GM10847 (cell line): Measurements from ENCODE around the gene PHC2.

Source experiments
- POLR2A ChIP-seq: IDR thresholded peaks from 2 replicates; pipeline ENCODE4 v1.6.1; 2011; ENCODE audit not compliant: insufficient read length; ENCODE audit errors: extremely low read depth

The PHC2 gene

DNA sequence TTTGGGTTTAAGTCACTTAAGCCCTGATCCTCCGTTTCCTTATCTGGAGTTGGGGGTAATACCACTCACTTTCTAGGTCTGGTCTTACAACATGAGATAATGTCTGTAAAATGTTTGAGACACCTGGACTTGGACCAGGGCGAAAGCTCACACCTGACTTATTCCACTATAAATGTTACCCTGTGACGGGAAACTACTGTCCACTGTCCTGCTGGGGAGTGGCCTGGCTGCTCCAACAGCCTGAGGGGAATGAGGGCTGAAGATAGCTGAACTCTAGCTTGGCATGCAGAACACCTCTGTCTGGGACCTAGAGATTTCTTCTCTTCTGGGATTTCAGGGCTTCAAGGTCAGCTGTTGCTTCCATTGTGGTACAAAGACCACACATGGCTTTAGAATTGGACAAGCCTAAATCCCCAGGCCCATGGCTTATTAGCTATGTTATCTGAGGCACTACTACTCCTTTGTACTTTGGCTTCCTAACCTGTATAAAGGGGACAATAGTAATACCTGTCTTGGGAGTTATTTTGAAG, 100.5 kb downstream of the PHC2 start:
- TF ChIP-seq POLR2A: no peak

DNA sequence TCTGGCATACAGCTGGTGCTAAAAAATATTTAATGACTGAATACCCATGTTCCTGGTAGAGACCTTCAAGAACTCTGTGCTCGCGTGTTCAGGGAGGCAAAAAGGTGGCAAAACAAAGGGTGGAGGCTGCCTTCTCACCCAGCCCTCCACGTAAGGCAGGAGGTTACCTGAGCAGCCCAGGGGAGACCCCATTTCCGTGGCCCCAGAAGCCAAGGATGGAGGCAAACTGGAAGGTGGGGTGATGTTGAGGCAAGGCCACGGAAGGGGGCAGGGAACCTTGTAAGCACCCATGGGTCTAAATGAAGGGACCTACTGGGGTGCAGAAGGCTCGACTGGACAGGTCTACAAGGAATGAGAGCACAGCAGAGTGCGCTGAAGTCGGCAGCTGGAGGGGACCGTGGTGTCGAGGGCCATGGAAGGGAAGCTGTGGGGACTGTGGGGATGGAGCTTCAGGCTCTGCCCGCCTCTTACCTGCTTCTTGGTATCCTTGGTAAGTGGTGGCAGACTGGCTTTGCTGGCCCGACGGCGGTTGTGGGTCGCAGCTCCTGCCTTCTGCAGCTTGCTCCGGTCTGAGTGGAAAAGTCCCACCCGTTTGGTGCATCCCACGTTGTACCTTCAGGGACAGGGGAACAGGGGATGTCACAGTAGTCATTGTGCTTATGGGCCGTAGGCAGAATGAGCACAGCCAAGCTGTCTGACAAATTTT, 101.1 kb downstream of the PHC2 start:
- TF ChIP-seq POLR2A: no peak

- no peak for TF ChIP-seq POLR2A
Measured at GRCh38 chr1:33328817-33329216, 102.1 kb downstream of the PHC2 start.

- no peak for TF ChIP-seq POLR2A
Measured at GRCh38 chr1:33327587-33328325, 103.1 kb downstream of the PHC2 start.

DNA sequence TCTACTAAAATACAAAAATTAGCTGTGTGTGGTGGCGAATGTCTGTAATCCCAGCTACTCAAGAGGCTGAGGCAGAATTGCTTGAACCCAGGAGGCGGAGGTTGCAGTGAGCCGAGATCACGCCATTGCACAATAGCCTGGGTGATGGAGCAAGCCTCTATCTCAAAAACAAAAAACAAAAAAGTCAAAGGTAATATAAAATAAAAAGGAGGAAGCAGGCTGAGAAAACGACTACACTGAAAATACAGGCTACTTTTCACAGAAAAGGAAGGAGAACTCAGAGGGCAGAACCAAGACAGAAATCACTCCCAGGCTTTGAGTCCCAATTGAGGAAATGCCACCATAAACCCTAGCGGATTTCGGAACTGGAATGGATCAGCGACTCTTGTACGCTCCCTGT, 104.1 kb downstream of the PHC2 start:
- TF ChIP-seq POLR2A: no peak

DNA sequence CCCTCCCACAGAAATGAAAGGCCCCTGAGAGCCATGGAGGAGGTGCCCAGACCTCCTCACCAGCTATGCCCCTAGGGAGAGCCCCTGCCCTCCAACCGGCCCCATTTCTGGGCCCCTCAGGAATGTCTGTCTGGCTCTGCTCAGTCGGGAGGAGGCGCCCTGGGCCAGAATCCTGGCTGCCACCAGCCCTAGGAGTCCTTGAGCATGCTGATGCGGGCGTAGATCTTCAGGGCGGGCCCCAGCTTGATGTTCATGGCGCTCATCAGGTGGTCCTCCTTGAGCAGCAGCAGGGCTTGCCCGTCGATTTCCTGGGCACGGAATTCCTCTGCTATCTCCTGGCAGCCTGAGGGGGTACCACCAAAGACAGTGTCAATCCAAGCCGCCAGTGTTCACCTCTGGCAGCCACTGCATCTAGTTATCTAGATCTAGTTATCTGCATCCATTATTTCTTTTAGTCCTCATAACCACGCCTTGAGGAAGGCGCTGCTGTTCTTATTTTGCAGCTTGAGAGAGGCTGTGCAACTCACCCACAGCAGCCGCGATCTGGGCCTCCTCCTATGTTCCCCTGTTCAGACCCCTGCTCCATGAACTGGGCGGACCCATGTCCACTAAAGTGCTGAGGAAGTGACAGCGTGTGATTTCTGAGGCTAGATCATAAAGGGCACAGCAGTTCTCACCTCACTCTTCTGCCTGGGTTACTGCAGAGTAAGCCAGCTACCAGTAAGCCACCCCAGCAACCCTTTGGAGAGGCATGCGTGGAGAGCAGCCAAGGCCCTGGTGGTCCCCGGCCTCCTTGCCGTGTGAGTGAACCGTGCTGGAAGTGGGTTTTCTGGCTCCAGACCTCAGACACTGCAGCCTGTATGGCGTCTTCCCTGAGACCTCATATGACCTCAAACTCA, 106.0 kb downstream of the PHC2 start:
- no peak for TF ChIP-seq POLR2A

DNA sequence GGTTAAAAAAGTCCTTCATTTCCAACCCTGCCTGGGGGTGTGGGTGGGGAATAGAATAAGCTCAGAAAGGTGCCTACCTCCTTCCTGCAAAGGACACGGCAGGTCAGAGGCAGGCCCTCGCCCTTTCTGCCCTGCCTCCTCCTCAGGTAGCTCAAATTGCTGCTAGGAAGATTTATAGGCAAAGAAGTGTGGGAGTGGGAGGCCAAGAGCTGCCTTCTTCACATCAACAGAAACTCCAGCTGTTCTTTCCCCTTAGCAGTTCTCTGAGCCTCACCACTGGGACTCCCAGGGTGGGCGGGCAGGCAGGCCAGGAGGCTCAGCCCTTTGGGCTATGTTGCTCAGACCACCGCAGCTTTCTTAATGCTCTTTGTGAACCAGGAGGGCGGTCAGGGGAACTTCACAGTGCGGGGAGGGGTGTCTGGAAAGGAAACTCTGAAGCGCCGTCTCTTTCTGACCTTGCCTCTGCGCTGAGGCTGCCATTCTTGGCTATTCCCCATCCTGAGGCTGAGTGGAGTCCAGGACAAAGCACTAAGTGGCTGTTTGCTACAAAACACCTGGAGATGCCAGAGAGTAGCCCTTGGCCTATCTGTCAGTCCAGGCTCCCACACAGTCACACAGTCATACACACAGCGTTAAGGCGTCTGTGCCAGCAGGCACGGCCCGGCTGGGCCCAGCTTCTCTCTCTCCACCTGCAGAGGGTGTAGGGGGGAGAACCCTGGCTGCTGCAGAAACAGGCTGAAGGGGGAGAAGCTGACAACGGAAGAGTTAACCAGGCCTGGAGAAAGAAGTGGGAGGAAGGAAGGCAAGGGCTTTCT, 107.0 kb downstream of the PHC2 start:
- TF ChIP-seq POLR2A: no peak

DNA sequence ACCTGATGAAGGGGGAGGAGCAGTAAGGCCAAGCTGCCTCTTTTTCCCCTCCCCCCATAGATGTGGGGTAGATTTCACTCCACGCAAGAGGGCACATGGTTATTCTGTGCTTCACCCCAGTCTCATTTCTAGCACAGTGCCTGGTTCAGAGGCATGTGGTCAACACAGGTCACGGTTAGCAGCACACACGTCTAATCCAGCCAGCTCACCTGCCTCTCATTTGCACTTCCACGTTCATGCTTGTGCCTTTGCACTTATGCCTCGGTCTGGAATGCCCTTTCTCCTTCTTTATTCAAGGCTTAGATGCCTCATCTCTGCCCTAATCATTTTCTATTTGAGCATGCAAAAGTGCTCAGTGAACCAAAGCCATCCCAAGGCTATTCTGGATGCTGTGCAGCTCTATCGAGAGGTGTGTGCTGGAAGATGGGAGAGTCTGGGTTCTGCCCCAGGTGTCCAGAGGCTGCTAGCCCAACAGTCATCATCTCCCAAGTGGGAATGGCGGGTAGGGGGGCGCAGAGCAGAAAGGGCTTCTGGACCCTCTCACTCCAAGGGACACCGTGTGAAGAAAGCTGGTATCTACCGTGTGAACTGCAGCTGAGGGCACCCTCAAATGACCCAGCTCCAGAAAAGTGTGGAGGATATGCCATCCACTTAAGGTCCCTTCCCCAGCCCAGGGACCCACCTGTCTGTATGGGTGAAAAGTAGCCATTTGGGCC, 107.9 kb downstream of the PHC2 start:
- TF ChIP-seq POLR2A: no peak

- TF ChIP-seq POLR2A: no peak
Measured at GRCh38 chr1:33322109-33322508, 108.8 kb downstream of the PHC2 start.

- TF ChIP-seq POLR2A: no peak
Measured at GRCh38 chr1:33321178-33321577, 109.7 kb downstream of the PHC2 start.

DNA sequence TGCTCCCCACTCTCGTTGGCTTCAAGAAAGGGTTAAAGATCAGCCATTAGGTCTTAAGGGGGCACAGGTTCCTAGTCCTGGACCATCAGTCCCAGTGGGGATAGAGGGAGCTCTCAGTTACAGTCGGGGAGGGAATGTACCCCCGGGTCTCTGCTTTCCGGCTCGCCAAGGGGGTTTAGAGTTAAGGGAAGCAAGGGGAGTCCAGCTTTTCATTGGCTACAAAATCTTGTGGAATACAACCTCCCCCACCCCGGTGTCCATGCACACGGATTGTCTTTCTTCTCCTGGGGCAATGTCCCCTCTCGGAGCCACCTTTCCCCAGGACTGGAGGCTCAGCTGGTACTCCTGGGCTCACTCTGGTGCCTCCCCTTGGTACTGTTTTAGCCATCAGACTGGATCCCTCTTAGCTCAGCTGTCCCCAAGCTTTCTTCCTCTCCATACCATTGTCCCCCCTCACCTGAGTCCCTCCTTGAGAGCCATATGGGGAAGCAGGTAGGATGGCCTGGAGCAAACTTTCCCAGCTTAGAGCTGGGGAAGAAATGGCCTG, 110.2 kb downstream of the PHC2 start, which contains the start of gene A3GALT2:
A3GALT2 (minus strand) TSS at position 480 of the 547 bp plus-strand sequence; CDS start at position 480, 0 bp downstream.
- no peak for TF ChIP-seq POLR2A

GRCh38 chr1:33319949-33320618, 110.8 kb downstream of the PHC2 start:
- no peak for TF ChIP-seq POLR2A
